GM12801 (cell line): ENCODE measurements around the gene SLC3A2.

Source experiments
- TF ChIP-seq, protein P1 (sequence below): IDR thresholded peaks from one replicate; pipeline ENCODE4 v1.5.1; 2011; ENCODE audit warnings: control low read depth; ENCODE audit not compliant: insufficient read length; ENCODE audit errors: extremely low read depth

The SLC3A2 gene

GRCh38 chr11:62928011-62928410 is 47.3 kb downstream of the SLC3A2 start:
- TF ChIP-seq, protein P1, sequence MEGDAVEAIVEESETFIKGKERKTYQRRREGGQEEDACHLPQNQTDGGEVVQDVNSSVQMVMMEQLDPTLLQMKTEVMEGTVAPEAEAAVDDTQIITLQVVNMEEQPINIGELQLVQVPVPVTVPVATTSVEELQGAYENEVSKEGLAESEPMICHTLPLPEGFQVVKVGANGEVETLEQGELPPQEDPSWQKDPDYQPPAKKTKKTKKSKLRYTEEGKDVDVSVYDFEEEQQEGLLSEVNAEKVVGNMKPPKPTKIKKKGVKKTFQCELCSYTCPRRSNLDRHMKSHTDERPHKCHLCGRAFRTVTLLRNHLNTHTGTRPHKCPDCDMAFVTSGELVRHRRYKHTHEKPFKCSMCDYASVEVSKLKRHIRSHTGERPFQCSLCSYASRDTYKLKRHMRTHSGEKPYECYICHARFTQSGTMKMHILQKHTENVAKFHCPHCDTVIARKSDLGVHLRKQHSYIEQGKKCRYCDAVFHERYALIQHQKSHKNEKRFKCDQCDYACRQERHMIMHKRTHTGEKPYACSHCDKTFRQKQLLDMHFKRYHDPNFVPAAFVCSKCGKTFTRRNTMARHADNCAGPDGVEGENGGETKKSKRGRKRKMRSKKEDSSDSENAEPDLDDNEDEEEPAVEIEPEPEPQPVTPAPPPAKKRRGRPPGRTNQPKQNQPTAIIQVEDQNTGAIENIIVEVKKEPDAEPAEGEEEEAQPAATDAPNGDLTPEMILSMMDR, result no peak

DNA sequence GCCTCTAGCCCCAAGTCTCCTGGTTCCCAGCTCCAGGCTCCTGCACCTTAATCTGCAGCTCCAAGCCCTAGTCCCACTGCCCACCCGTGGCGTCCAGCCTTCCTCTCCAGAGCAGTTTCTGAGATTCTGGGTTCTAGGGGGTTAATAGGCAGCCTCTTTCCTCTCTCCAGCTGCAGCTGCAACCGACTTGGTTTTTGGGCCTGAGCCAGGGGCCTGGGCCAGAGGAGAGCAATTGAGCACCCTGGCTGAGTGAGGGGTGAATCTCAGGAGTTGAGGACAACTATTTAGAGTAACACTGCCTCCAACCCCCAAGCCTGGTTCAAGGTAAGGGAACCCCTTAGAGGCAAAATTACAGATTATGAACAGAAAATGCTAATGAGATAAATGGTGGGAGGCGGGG is 49.5 kb downstream of the SLC3A2 start:
- TF ChIP-seq, protein P1, result no peak

DNA sequence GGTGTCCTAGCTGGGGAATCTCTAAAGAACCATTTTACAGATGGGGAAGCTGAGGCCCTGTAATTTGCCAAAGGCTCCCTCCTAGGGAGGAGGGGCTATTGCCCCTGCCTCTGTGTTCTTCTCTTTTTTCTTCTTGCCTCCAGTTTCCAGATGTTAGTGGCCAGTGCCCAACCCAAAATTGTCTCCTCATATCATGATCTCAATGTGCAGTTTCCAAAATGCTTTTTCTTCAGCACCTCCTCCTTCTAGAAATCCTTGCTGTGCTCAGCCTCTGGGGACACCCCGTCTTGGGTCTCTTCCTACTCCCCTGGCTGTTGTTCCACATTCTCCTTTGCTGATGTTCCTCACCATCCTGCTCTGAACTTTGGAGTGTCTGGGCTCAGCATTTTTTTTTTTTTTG is 50.0 kb downstream of the SLC3A2 start:
- TF ChIP-seq, protein P1, result no peak

- TF ChIP-seq, protein P1, result no peak
Measured at GRCh38 chr11:62931499-62932278, 51.0 kb downstream of the SLC3A2 start.

- TF ChIP-seq, protein P1, result no peak
Measured at GRCh38 chr11:62933285-62933684, 52.6 kb downstream of the SLC3A2 start.

- TF ChIP-seq, protein P1, result no peak
Measured at GRCh38 chr11:62933750-62934495, 53.2 kb downstream of the SLC3A2 start.

- TF ChIP-seq, protein P1, result no peak
Measured at GRCh38 chr11:62934496-62934785, 53.7 kb downstream of the SLC3A2 start.
